NCI-H1092 treated with DMSO at 0.1 percent for 48 hours (cell line): Measurements from ENCODE around the gene OR8D1.
"Not testable (repeated sequence)": the region's sequence is repeated elsewhere in the genome, so short reads cannot be mapped to it uniquely, and the experiment has no call there.

Experiments
- DNase-seq: peaks from one replicate; lab custom pipeline; 2025; lab: John Stamatoyannopoulos, UW

The OR8D1 gene

GRCh38 chr11:124285610-124286344, 28.0 kb downstream of the OR8D1 start:
- no peak for DNase-seq

- no peak for DNase-seq
Observed at GRCh38 chr11:124278261-124278660, 35.5 kb downstream of the OR8D1 start.

DNA sequence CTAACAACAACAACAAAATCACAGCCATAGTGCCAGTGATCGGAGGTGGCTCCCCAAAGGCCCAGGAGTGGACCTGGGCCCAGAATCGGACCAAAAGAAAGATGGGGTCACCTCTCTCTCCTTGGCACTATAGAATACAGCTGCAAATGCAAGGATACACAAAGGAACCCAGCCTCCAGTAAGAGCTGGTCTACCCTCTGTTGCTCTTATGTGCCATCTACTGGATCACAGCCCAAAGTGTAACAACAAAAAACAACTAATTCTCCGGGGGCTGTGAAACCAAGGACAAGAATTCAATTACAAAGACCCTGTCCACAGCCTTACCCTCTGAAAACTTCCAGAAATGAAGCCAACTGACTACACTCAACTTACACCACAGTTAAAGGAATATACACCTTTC, 35.9 kb downstream of the OR8D1 start:
- no peak for DNase-seq

GRCh38 chr11:124277207-124277606, 36.5 kb downstream of the OR8D1 start:
- no peak for DNase-seq

DNA sequence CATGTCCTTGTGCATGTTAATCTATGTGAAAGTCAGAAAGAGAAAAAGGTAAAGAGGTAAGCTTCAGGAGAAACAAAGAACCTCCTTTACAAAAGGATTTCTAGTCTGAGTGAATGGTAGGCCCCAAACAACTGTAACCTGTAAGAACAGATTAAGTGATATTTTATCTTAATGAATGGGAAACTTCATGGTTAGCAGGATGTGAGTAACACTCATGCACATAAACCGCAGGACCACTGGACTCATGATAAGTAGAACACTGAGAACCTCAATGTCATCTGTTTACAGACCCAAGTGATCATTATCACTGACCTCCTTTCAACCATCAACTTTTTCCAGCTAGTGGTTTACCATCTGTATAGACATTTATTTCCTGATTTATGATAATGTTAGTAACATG, 37.7 kb downstream of the OR8D1 start:
- no peak for DNase-seq

GRCh38 chr11:124274000-124274399, 39.7 kb downstream of the OR8D1 start:
- no peak for DNase-seq

- DNase-seq = not testable (repeated sequence)
Observed at GRCh38 chr11:124270886-124271285, 42.9 kb downstream of the OR8D1 start.

DNA sequence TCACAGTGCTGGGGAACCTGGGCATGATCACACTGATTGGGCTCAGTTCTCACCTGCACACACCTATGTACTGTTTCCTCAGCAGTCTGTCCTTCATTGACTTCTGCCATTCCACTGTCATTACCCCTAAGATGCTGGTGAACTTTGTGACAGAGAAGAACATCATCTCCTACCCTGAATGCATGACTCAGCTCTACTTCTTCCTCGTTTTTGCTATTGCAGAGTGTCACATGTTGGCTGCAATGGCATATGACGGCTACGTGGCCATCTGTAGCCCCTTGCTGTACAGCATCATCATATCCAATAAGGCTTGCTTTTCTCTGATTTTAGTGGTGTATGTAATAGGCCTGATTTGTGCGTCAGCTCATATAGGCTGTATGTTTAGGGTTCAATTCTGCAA, 48.7 kb downstream of the OR8D1 start:
- DNase-seq = not testable (repeated sequence)

- DNase-seq = no peak
Observed at GRCh38 chr11:124256076-124256475, 57.7 kb downstream of the OR8D1 start, which contains the start of gene OR8G5. Gene OR8G5 (plus strand): TSS chr11:124256376. CDS start chr11:124264932, 8,556 bp downstream.
